ENCODE measurements around the gene CYBB. TPM values are rescaled to one million over a fixed set of nuclear protein-coding genes. Genes with fewer than 3 reads are reported as not detected.
A peak's percentile ranks its signal among the peaks of the same experiment; 100 is the strongest.

Gene CYBB
- total RNA-seq, 5 donors from 2014 or later (not counting 1 experiment from before 2014, with no cell fraction given): 1.1 to 5.0 (median 1.8) TPM

DNA sequence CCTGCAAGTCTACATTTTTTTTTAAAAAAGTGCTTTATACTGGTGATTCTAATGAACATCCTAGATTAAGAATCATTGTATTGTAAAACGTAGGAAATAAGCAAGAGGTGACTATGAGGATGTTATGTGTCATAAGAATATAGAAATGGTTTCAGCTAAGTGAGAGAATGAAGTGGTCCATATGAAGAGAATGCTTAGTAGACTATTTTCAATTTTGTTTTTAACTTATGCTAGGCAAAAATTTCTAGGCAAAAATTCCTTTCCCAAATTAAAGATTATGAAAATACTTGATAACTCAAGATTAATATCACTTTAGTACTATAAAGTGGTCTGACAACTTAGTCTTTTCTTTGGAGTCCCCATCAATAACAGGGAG, 66.7 kb downstream of the CYBB start:
- Mint-ChIP-seq H3K27me3 (peaks cover 0 to 8% of the 10 kb centered on the region in 2 donors), H3K4me3 (peak overlapping the region; percentile 76 to 84 (median 79)), H3K27ac (peak overlapping the region; percentile 84 to 88), H3K4me1 (peaks cover 17 to 47% (median 31%) of the 10 kb centered on the region in 3 donors), H3K36me3 (peaks cover 9% of the 10 kb centered on the region), H3K9me3 (no peaks in the 10 kb centered on the region)
- Histone ChIP-seq H3K4me1 (ENCODE audit: control insufficient read depth in 1 of 2, extremely low read depth in 1 of 2, insufficient read depth in 2 of 2, low read length in 2 of 2) (peaks cover 0 to 9% of the 10 kb centered on the region in 2 experiments), H3K36me3 (ENCODE audit: control insufficient read depth in 2 of 2, extremely low read depth in 1 of 2, insufficient read depth in 1 of 2, low read length in 1 of 2) (no peaks in the 10 kb centered on the region), H3K4me3 (ENCODE audit: control insufficient read depth in 1 of 2, extremely low read depth in 1 of 2, low read length in 1 of 2) (peak overlapping the region; percentile 10 to 82), H3K27ac (ENCODE audit: low read length) (peak overlapping the region; percentile 97), H3K9me3 (no peaks in the 10 kb centered on the region), H3K27me3 (replicated peaks in 1 of 2; ENCODE audit: control insufficient read depth in 2 of 2, extremely low read depth in 1 of 2, insufficient read depth in 2 of 2, low read length in 1 of 2) (no peaks in the 10 kb centered on the region)
- DNase-seq (no peak), ATAC-seq (replicated peaks in 1 of 4) (no peak)
- CTCF ChIA-PET: interaction anchor here in 1 of 2 donors (1.0 kb wide), 1 partner anchor 101 kb away, joined by 3 read pairs; no protein-coding TSS in a partner anchor
- POLR2A ChIA-PET: no interaction called here
- no CpG with 5 or more reads among the region's 1 CpG for WGBS (ENCODE audit: insufficient coverage)

DNA sequence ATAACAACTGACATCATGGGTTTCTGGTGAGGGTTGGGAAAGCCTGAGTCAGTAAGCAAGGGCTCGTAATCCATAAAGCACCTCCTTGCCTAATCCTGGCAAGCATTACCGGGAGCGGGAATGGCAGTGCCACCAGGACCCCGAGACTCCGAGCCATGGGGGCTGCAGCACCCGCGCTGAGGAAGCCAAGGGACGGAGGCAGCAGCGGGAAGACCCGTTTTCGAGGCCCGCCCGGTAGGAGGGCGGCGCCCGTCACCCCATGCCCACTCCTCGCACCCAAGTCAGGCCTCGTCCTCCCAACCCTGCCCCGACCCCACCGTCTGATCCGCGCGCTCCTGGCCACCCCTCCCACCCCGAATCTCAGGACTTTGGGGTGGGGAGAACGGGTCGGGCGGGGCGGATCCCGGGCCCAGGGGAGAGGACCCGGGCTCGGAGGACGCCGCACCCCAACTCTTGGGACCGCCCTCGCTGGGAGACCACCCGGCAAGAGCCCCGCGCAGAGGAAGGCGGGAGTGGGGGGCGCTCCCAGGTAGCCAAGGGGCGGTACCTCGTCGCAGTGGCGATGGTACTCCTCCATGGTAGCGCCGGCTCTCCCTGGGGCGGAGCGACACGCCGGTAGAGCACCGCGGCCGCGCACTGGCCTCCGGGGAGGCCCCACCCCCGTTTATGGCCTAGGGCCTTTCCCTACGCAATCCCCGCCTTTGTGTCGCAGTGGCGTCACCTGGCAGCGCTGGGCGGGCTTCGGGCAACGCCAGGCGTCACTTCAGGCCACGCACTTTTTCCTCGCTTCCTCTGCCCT, 67.3 kb downstream of the CYBB start, which contains the start of gene DYNLT3:
Gene DYNLT3, minus strand, starts transcription at position 638 of the 799 bp plus-strand sequence. Its CDS starts 61 bp downstream, at position 577.
- peak within 1 kb of the TSS; percentile 66 to 82 for H3K4me3 ChIP-seq (ENCODE audit: control insufficient read depth in 1 of 2, extremely low read depth in 1 of 2, low read length in 1 of 2)
- 0% methylated on average over 19 of the region's 67 CpGs for WGBS (ENCODE audit: insufficient coverage)

GRCh38 chrX:37847733-37848197, 67.9 kb downstream of the CYBB start:
- DNase-seq: no peak
- no peaks in the 10 kb centered on the region for H3K36me3 ChIP-seq (ENCODE audit: control insufficient read depth in 2 of 2, extremely low read depth in 1 of 2, insufficient read depth in 1 of 2, low read length in 1 of 2)
- peak in 1 of 4 experiments; percentile 30 for ATAC-seq (replicated peaks in 1 of 4)
- Mint-ChIP-seq H3K27me3 (peaks cover 0 to 8% of the 10 kb centered on the region in 2 donors), H3K9me3 (no peaks in the 10 kb centered on the region), H3K4me1 (peaks cover 17 to 40% (median 27%) of the 10 kb centered on the region in 3 donors), H3K4me3 (peak overlapping the region; percentile 76 to 84 (median 79)), H3K36me3 (peaks cover 8% of the 10 kb centered on the region), H3K27ac (peak overlapping the region; percentile 88 to 94)
- CTCF ChIA-PET: interaction anchor here (1.3 to 1.4 kb wide), 2 partner anchors 102 kb away, joined by 3 to 4 read pairs; no protein-coding TSS in a partner anchor
- peaks cover 0 to 9% of the 10 kb centered on the region in 2 experiments for H3K4me1 ChIP-seq (ENCODE audit: control insufficient read depth in 1 of 2, extremely low read depth in 1 of 2, insufficient read depth in 2 of 2, low read length in 2 of 2)
- no CpG with 5 or more reads among the region's 5 CpGs for WGBS (ENCODE audit: insufficient coverage)
- no peaks in the 10 kb centered on the region for H3K27me3 ChIP-seq (replicated peaks in 1 of 2; ENCODE audit: control insufficient read depth in 2 of 2, extremely low read depth in 1 of 2, insufficient read depth in 2 of 2, low read length in 1 of 2)
- no peaks in the 10 kb centered on the region for H3K9me3 ChIP-seq
- H3K4me3 ChIP-seq (ENCODE audit: control insufficient read depth in 1 of 2, extremely low read depth in 1 of 2, low read length in 1 of 2): peak overlapping the region; percentile 66 to 82
- H3K27ac ChIP-seq (ENCODE audit: low read length): peak overlapping the region; percentile 97
- POLR2A ChIA-PET: no interaction called here

More for the DNA sequence above, 67.3 kb downstream of the CYBB start, which contains the start of gene DYNLT3:
- CTCF ChIA-PET: interaction anchor here (1.3 to 1.4 kb wide), 2 partner anchors 101 to 102 kb away, joined by 3 to 4 read pairs; no protein-coding TSS in a partner anchor
- H3K9me3 ChIP-seq: no peaks in the 10 kb centered on the region
- peaks cover 0 to 8% of the 10 kb centered on the region in 2 donors for H3K27me3 Mint-ChIP-seq
- H3K36me3 ChIP-seq (ENCODE audit: control insufficient read depth in 2 of 2, extremely low read depth in 1 of 2, insufficient read depth in 1 of 2, low read length in 1 of 2): no peaks in the 10 kb centered on the region
- H3K27ac ChIP-seq (ENCODE audit: low read length): peak within 1 kb of the TSS; percentile 97
- H3K27me3 ChIP-seq (replicated peaks in 1 of 2; ENCODE audit: control insufficient read depth in 2 of 2, extremely low read depth in 1 of 2, insufficient read depth in 2 of 2, low read length in 1 of 2): no peaks in the 10 kb centered on the region
- DNase-seq: peak; percentile 52 to 86 (median 73)
- H3K4me1 ChIP-seq (ENCODE audit: control insufficient read depth in 1 of 2, extremely low read depth in 1 of 2, insufficient read depth in 2 of 2, low read length in 2 of 2): peaks cover 0 to 9% of the 10 kb centered on the region in 2 experiments
- POLR2A ChIA-PET: no interaction called here
- ATAC-seq (replicated peaks in 1 of 4): peak; percentile 95 to 98 (median 96)
- H3K36me3 Mint-ChIP-seq: peaks cover 8% of the 10 kb centered on the region
- H3K4me3 Mint-ChIP-seq: peak within 1 kb of the TSS; percentile 76 to 84 (median 79)
- H3K9me3 Mint-ChIP-seq: no peaks in the 10 kb centered on the region
- H3K27ac Mint-ChIP-seq: peak within 1 kb of the TSS; percentile 88 to 94
- H3K4me1 Mint-ChIP-seq: peaks cover 17 to 44% (median 31%) of the 10 kb centered on the region in 3 donors

GRCh38 chrX:37854148-37854547, 74.3 kb downstream of the CYBB start:
- no peaks in the 10 kb centered on the region for H3K4me1 ChIP-seq (ENCODE audit: control insufficient read depth in 1 of 2, extremely low read depth in 1 of 2, insufficient read depth in 2 of 2, low read length in 2 of 2)
- H3K4me3 Mint-ChIP-seq: no peak overlapping the region
- H3K4me3 ChIP-seq (ENCODE audit: control insufficient read depth in 1 of 2, extremely low read depth in 1 of 2, low read length in 1 of 2): no peak overlapping the region
- WGBS (ENCODE audit: insufficient coverage): no CpG with 5 or more reads among the region's 3 CpGs
- H3K27ac ChIP-seq (ENCODE audit: low read length): no peak overlapping the region
- no peaks in the 10 kb centered on the region for H3K36me3 Mint-ChIP-seq
- peaks cover 0 to 26% of the 10 kb centered on the region in 2 donors for H3K27me3 Mint-ChIP-seq
- DNase-seq (no peak), ATAC-seq (replicated peaks in 1 of 4) (no peak)
- H3K36me3 ChIP-seq (ENCODE audit: control insufficient read depth in 2 of 2, extremely low read depth in 1 of 2, insufficient read depth in 1 of 2, low read length in 1 of 2): no peaks in the 10 kb centered on the region
- no peaks in the 10 kb centered on the region for H3K9me3 Mint-ChIP-seq
- H3K27ac Mint-ChIP-seq: no peak overlapping the region
- H3K27me3 ChIP-seq (replicated peaks in 1 of 2; ENCODE audit: control insufficient read depth in 2 of 2, extremely low read depth in 1 of 2, insufficient read depth in 2 of 2, low read length in 1 of 2): peaks cover 0 to 2% of the 10 kb centered on the region in 2 experiments
- POLR2A ChIA-PET: no interaction called here
- CTCF ChIA-PET: no interaction called here
- no peaks in the 10 kb centered on the region for H3K9me3 ChIP-seq
- peaks cover 0 to 5% (median 0%) of the 10 kb centered on the region in 3 donors for H3K4me1 Mint-ChIP-seq

DNA sequence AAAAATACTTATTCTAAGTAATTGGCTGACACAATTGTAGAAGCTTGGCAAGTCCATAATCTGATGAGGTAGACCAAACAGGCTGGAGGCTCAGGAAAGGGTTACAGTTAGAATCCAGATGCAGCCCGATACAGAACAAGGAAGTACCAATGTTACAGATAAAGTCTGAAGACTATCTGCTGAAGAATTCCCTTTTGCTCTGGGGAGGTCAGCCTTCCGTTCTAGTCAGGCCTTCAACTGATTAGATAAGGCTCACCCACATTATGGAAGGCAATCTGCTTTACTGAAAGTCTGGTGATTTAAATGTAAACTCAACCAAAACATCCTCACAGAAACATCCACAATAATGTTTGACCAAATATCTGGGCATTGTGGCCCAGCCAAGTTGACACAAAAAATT, 74.9 kb downstream of the CYBB start:
- H3K36me3 Mint-ChIP-seq: no peaks in the 10 kb centered on the region
- ATAC-seq (replicated peaks in 1 of 4) (no peak), DNase-seq (no peak)
- H3K4me3 Mint-ChIP-seq: no peak overlapping the region
- Histone ChIP-seq H3K4me3 (ENCODE audit: control insufficient read depth in 1 of 2, extremely low read depth in 1 of 2, low read length in 1 of 2) (no peak overlapping the region), H3K27ac (ENCODE audit: low read length) (no peak overlapping the region), H3K27me3 (replicated peaks in 1 of 2; ENCODE audit: control insufficient read depth in 2 of 2, extremely low read depth in 1 of 2, insufficient read depth in 2 of 2, low read length in 1 of 2) (peaks cover 0 to 2% of the 10 kb centered on the region in 2 experiments), H3K36me3 (ENCODE audit: control insufficient read depth in 2 of 2, extremely low read depth in 1 of 2, insufficient read depth in 1 of 2, low read length in 1 of 2) (no peaks in the 10 kb centered on the region), H3K4me1 (ENCODE audit: control insufficient read depth in 1 of 2, extremely low read depth in 1 of 2, insufficient read depth in 2 of 2, low read length in 2 of 2) (no peaks in the 10 kb centered on the region), H3K9me3 (no peaks in the 10 kb centered on the region)
- H3K27me3 Mint-ChIP-seq: peaks cover 0 to 21% of the 10 kb centered on the region in 2 donors
- CTCF ChIA-PET: no interaction called here
- H3K9me3 Mint-ChIP-seq: no peaks in the 10 kb centered on the region
- WGBS (ENCODE audit: insufficient coverage): no CpG with 5 or more reads among the region's 2 CpGs
- H3K4me1 Mint-ChIP-seq: peaks cover 0 to 2% (median 0%) of the 10 kb centered on the region in 3 donors
- no peak overlapping the region for H3K27ac Mint-ChIP-seq
- POLR2A ChIA-PET: no interaction called here

- no peaks in the 10 kb centered on the region for H3K36me3 ChIP-seq (ENCODE audit: control insufficient read depth in 2 of 2, extremely low read depth in 1 of 2, insufficient read depth in 1 of 2, low read length in 1 of 2)
- H3K4me1 ChIP-seq (ENCODE audit: control insufficient read depth in 1 of 2, extremely low read depth in 1 of 2, insufficient read depth in 2 of 2, low read length in 2 of 2): no peaks in the 10 kb centered on the region
- CTCF ChIA-PET: no interaction called here
- H3K9me3 ChIP-seq: no peaks in the 10 kb centered on the region
- peaks cover 0 to 2% of the 10 kb centered on the region in 2 experiments for H3K27me3 ChIP-seq (replicated peaks in 1 of 2; ENCODE audit: control insufficient read depth in 2 of 2, extremely low read depth in 1 of 2, insufficient read depth in 2 of 2, low read length in 1 of 2)
- H3K9me3 Mint-ChIP-seq: no peaks in the 10 kb centered on the region
- no peak for ATAC-seq (replicated peaks in 1 of 4)
- no peaks in the 10 kb centered on the region for H3K36me3 Mint-ChIP-seq
- no peak overlapping the region for H3K4me3 ChIP-seq (ENCODE audit: control insufficient read depth in 1 of 2, extremely low read depth in 1 of 2, low read length in 1 of 2)
- POLR2A ChIA-PET: no interaction called here
- H3K27ac ChIP-seq (ENCODE audit: low read length): no peak overlapping the region
- H3K4me3 Mint-ChIP-seq: no peak overlapping the region
- WGBS (ENCODE audit: insufficient coverage): no CpG with 5 or more reads among the region's 6 CpGs
- DNase-seq: no peak
- H3K27ac Mint-ChIP-seq: no peak overlapping the region
- no peaks in the 10 kb centered on the region for H3K4me1 Mint-ChIP-seq
- H3K27me3 Mint-ChIP-seq: peaks cover 4 to 47% of the 10 kb centered on the region in 2 donors
Observed at GRCh38 chrX:37860721-37861120, 80.9 kb downstream of the CYBB start.
